ENCODE results near the gene FAM114A1.

- no peak for TF ChIP-seq EP300 (IDR thresholded peaks at IDR 0.05)
- no peak for TF ChIP-seq CTCF (IDR thresholded peaks at IDR 0.05)
- no peak for TF ChIP-seq POLR2A (IDR thresholded peaks at IDR 0.05)
- no peak for TF ChIP-seq POLR2AphosphoS5 (IDR thresholded peaks at IDR 0.05)
These were observed 56.7 kb downstream of the FAM114A1 start for GRCh38 chr4:38924353-38924752.
